SK-N-MC (cell line): ENCODE results near the gene HERPUD2.

Source experiments
- EZH2 ChIP-seq: fragments of 200-600 bp; sonication (generic); IDR thresholded peaks from one replicate; pipeline ENCODE4 v1.6.1; 2017; ENCODE audit warnings: antibody characterized with exemption
- FOXP2 ChIP-seq: optimal IDR thresholded peaks from 2 replicates; pipeline ENCODE3; 2011; ENCODE audit warnings: mild to moderate bottlenecking, moderate library complexity; ENCODE audit not compliant: insufficient read depth; ENCODE audit errors: extremely low read length, control extremely low read depth
- POLR2AphosphoS5 ChIP-seq: IDR thresholded peaks from 2 replicates; pipeline ENCODE4 v1.6.1; 2012; ENCODE audit warnings: mild to moderate bottlenecking, low read depth, low read length, borderline replicate concordance

- TF ChIP-seq EZH2 (no peak), POLR2AphosphoS5 (no peak), FOXP2 (no peak)
These were observed 25.1 kb upstream of the HERPUD2 start for GRCh38 chr7:35720032-35720431.
